ENCODE results near the gene DNAH17. TPM values are rescaled to one million over a fixed set of nuclear protein-coding genes. Genes with fewer than 3 reads are reported as not detected.

The DNAH17 gene
- total RNA-seq, 2 donors from 2014 or later = 0.87 to 6.9 TPM

DNA sequence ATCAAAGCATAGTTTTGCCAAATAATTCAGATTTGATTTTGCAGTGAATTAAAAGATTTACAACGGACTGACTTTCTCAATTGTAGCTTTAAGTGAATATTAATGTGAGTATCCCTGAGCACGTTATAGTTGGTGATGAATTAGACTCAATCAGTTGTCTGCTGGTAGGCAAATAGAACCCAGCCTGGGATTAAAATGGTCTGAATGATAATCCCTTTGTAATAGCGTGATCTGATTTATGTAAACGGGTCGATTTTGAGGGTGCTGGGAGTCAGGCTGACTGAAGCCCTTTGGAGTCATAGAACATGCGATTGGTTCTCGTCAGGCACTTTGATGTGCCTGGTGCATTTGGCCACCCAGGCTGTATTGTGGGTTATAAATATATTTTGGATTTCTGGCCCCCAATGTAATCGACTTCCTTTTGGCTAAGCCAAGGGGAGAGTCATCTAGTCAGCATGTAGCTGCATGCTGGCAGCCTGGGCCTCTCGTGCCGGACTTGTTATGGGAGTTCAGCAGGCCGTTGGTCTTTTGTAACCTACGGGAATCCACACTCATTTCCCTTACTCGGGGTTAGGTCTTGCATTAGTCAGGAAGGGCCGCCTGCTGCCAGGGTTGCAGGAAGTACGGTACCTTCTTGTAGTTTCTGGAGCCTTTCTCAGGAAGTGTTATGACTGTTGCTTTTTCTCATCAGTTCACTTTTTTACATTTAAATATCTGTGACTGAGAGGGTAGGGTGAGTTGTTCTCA lies 193.3 kb downstream of the DNAH17 start:
- peak; percentile 44 for TF ChIP-seq POLR2A (IDR thresholded peaks at IDR 0.05)
- TF ChIP-seq POLR2AphosphoS5 (IDR thresholded peaks at IDR 0.05) = peak; percentile 93
- TF ChIP-seq, protein P1, sequence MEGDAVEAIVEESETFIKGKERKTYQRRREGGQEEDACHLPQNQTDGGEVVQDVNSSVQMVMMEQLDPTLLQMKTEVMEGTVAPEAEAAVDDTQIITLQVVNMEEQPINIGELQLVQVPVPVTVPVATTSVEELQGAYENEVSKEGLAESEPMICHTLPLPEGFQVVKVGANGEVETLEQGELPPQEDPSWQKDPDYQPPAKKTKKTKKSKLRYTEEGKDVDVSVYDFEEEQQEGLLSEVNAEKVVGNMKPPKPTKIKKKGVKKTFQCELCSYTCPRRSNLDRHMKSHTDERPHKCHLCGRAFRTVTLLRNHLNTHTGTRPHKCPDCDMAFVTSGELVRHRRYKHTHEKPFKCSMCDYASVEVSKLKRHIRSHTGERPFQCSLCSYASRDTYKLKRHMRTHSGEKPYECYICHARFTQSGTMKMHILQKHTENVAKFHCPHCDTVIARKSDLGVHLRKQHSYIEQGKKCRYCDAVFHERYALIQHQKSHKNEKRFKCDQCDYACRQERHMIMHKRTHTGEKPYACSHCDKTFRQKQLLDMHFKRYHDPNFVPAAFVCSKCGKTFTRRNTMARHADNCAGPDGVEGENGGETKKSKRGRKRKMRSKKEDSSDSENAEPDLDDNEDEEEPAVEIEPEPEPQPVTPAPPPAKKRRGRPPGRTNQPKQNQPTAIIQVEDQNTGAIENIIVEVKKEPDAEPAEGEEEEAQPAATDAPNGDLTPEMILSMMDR (IDR thresholded peaks at IDR 0.05) = no peak
- Histone ChIP-seq H3K27me3 (replicated peaks; ENCODE audit: insufficient read depth) (no peaks in the 10 kb centered on the region), H3K4me3 (no peak overlapping the region), H3K4me1 (replicated peaks) (peaks cover 20% of the 10 kb centered on the region), H3K9me3 (no peaks in the 10 kb centered on the region), H3K27ac (peak overlapping the region; percentile 58 to 70), H3K36me3 (no peaks in the 10 kb centered on the region)
- intact Hi-C loops (cut with DNase I) = no loop called here
- WGBS = 22% methylated on average over 15 of the region's 15 CpGs
- DNase-seq (ENCODE audit: low spot score) = peak; percentile 80

DNA sequence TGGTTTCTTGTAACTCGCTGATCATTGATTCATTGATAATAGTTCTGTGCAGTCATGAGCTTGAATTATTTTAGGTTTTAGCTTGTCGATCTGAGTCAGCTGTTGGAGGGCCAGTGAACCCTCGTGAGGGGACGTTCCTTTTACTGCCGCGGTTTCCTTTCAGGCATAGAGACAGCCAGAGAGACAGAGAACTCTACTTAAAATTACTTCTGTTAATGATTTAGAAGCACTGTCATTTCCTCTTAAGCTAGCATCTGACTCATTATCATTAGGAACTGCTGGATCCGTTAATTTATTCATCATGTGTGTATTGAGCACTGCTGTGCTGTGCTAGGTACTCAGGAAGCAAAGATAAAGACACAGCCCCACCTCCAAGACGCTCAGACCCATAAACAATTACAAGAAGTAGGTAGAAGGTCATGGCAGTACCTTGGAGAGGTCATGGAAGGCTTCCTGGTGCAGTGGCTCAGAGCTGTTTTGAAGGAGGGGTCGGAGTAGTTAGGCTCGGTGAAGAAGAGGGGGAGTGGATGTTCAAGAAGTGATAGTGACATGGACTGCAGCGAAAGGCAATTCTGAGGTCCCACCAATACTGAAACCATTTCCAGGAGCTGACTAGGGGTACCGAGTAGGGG lies 195.5 kb downstream of the DNAH17 start:
- WGBS = 64% methylated on average over 12 of the region's 12 CpGs
- no peak for DNase-seq (ENCODE audit: low spot score)
- TF ChIP-seq POLR2A (IDR thresholded peaks at IDR 0.05) = no peak
- TF ChIP-seq, protein P1 (IDR thresholded peaks at IDR 0.05) = no peak
- TF ChIP-seq POLR2AphosphoS5 (IDR thresholded peaks at IDR 0.05) = peak; percentile 25
- Histone ChIP-seq H3K9me3 (no peaks in the 10 kb centered on the region), H3K27ac (peak overlapping the region in 1 of 2 donors; percentile 46), H3K27me3 (replicated peaks; ENCODE audit: insufficient read depth) (no peaks in the 10 kb centered on the region), H3K4me1 (replicated peaks) (peaks cover 24% of the 10 kb centered on the region), H3K36me3 (no peaks in the 10 kb centered on the region), H3K4me3 (no peak overlapping the region)
- intact Hi-C loops (cut with DNase I) = no loop called here

GRCh38 chr17:78380370-78380769 lies 196.8 kb downstream of the DNAH17 start:
- H3K9me3 ChIP-seq = no peaks in the 10 kb centered on the region
- peaks cover 19% of the 10 kb centered on the region for H3K4me1 ChIP-seq (replicated peaks)
- H3K36me3 ChIP-seq = no peaks in the 10 kb centered on the region
- 74% methylated on average over 5 of the region's 5 CpGs for WGBS
- DNase-seq (ENCODE audit: low spot score) = no peak
- intact Hi-C loops (cut with DNase I) = no loop called here
- TF ChIP-seq POLR2AphosphoS5 (IDR thresholded peaks at IDR 0.05) = no peak
- no peak for TF ChIP-seq POLR2A (IDR thresholded peaks at IDR 0.05)
- TF ChIP-seq, protein P1 (IDR thresholded peaks at IDR 0.05) = no peak
- H3K27ac ChIP-seq = no peak overlapping the region
- H3K27me3 ChIP-seq (replicated peaks; ENCODE audit: insufficient read depth) = no peaks in the 10 kb centered on the region
- H3K4me3 ChIP-seq = no peak overlapping the region

DNA sequence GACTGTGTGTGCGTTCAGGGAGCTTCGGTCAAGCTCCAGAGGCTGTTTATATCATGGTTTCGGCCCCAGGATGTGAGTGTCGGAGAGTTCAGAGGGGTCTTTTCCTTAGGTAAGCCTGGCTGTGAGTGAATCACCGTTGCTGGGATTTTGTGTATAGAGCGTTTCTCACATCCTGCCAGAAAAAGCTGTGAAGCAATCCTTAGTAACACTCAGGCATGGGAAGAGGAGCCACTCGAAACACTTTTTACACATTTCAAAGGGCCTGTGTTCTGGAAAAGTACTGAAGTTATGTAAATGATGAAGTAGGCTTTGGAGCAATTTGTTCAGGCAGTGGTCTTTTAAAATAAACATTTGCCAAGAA lies 198.1 kb downstream of the DNAH17 start:
- H3K27ac ChIP-seq = peak overlapping the region; percentile 78 to 79
- no peak for DNase-seq (ENCODE audit: low spot score)
- TF ChIP-seq POLR2AphosphoS5 (IDR thresholded peaks at IDR 0.05) (no peak), POLR2A (IDR thresholded peaks at IDR 0.05) (no peak)
- TF ChIP-seq, protein P1 (IDR thresholded peaks at IDR 0.05) = no peak
- no peaks in the 10 kb centered on the region for H3K27me3 ChIP-seq (replicated peaks; ENCODE audit: insufficient read depth)
- H3K4me3 ChIP-seq = peak overlapping the region; percentile 97 to 99
- H3K4me1 ChIP-seq (replicated peaks) = peaks cover 15% of the 10 kb centered on the region
- no peaks in the 10 kb centered on the region for H3K9me3 ChIP-seq
- WGBS = 3% methylated on average over 7 of the region's 7 CpGs
- intact Hi-C loops (cut with DNase I) = no loop called here
- no peaks in the 10 kb centered on the region for H3K36me3 ChIP-seq
